CD4-positive, alpha-beta T cell (primary cell): ENCODE data around the gene CD8A. TPM values are rescaled to one million over a fixed set of nuclear protein-coding genes. Genes with fewer than 3 reads are reported as not detected.

Experiments
- ATAC-seq: fragments of 200-7000 bp; cut with Tn5 transposase; one replicate; pipeline ENCODE4 v1.10.0; 2022; ENCODE audit warnings: mild to moderate bottlenecking; ENCODE audit not compliant: poor library complexity
- CTCF ChIA-PET: fragments of 350-600 bp; sonication (Branson Sonifier 250); formaldehyde crosslinking; loops from one replicate; lab custom pipeline; 2021; ENCODE audit warnings: antibody characterized with exemption, inconsistent platforms; lab: Charles Lee
- POLR2A ChIA-PET: fragments of 350-600 bp; sonication (Branson Sonifier 250); formaldehyde crosslinking; loops from one replicate; lab custom pipeline; 2021; ENCODE audit warnings: antibody characterized with exemption, inconsistent platforms; lab: Charles Lee
- DNase-seq, 14 experiments: peaks; one replicate each; pipeline ENCODE4 v3.0.0-alpha.2; 2013 to 2020; ENCODE audit warnings: mixed read lengths in 2 of 14
- H3K27ac ChIP-seq, 2 donors: one replicate each; pipeline versions ENCODE4 v1.5.1 to v1.7.0; 2013; ENCODE audit warnings: low read length in 2 of 2, low read depth in 1 of 2, mild to moderate bottlenecking in 1 of 2
- H3K27me3 ChIP-seq, 2 experiments: 1 replicate in 1 of 2; 2 replicates in 1 of 2; pipeline versions ENCODE4 v1.6.1 to v1.7.0; 2013; ENCODE audit warnings: low read length in 2 of 2, control low read depth in 1 of 2, mild to moderate bottlenecking in 1 of 2, moderate library complexity in 1 of 2; ENCODE audit not compliant: insufficient read depth in 2 of 2, control insufficient read depth in 1 of 2
- H3K36me3 ChIP-seq: one replicate; pipeline ENCODE4 v1.6.1; 2013; ENCODE audit warnings: low read length, control low read depth; ENCODE audit not compliant: insufficient read depth
- H3K4me1 ChIP-seq: one replicate; pipeline ENCODE4 v1.6.1; 2013; ENCODE audit warnings: low read length, control low read depth; ENCODE audit not compliant: insufficient read depth
- H3K4me3 ChIP-seq: one replicate; pipeline ENCODE4 v1.5.1; 2013; ENCODE audit warnings: mild to moderate bottlenecking, low read length, moderate library complexity
- H3K9me3 ChIP-seq, 2 experiments: 1 replicate in 1 of 2; 2 replicates in 1 of 2; pipeline versions ENCODE4 v1.6.1 to v1.7.0; 2013; ENCODE audit warnings: low read length in 2 of 2, mild to moderate bottlenecking in 2 of 2, control low read depth in 1 of 2, moderate library complexity in 1 of 2; ENCODE audit not compliant: control insufficient read depth in 1 of 2, insufficient read depth in 1 of 2
- H3K27ac Mint-ChIP-seq: one replicate; pipeline ENCODE4 v1.8.0; 2020; ENCODE audit warnings: mixed read lengths
- H3K27me3 Mint-ChIP-seq: one replicate; pipeline ENCODE4 v1.8.0; 2021; ENCODE audit warnings: mixed read lengths
- H3K36me3 Mint-ChIP-seq: one replicate; pipeline ENCODE4 v1.8.0; 2021; ENCODE audit warnings: low read depth, mixed read lengths
- H3K4me1 Mint-ChIP-seq: one replicate; pipeline ENCODE4 v1.8.0; 2021; ENCODE audit warnings: low read depth, mixed read lengths
- H3K4me3 Mint-ChIP-seq: one replicate; pipeline ENCODE4 v1.8.0; 2020; ENCODE audit warnings: mild to moderate bottlenecking, mixed read lengths
- H3K9me3 Mint-ChIP-seq: one replicate; pipeline ENCODE4 v1.8.0; 2020; ENCODE audit warnings: mixed read lengths
- CTCF ChIP-seq: fragments of 200-600 bp; IDR thresholded peaks from one replicate; pipeline ENCODE4 v1.8.0; 2022; ENCODE audit warnings: antibody characterized with exemption, mild to moderate bottlenecking
- intact Hi-C, 2 experiments: fragments of 100-400 bp; cut with DNase I in 1 of 2; cut with micrococcal nuclease in 1 of 2; formaldehyde crosslinking; loops; one replicate each; pipeline versions ENCODE4 v1.15.1 to v1.9.0; 2023 to 2025; cut with DNase I, micrococcal nuclease
- total RNA-seq, 174 experiments: library from RNA in 2 of 174; stranded (reverse) in 2 of 174; gene quantifications; one replicate each; pipeline ENCODE4 v1.2.3 and lab custom pipeline; 2021 to 2026

CD8A gene
- total RNA-seq, 2 experiments from 2014 or later, result 1.3 to 2.1 TPM

- Mint-ChIP-seq H3K36me3 (no peaks in the 10 kb centered on the region), H3K4me3 (no peak overlapping the region), H3K9me3 (no peaks in the 10 kb centered on the region), H3K27me3 (peaks cover 26% of the 10 kb centered on the region), H3K4me1 (peaks cover 10% of the 10 kb centered on the region), H3K27ac (no peak overlapping the region)
- peak in 1 of 14 experiments; percentile 86 for DNase-seq
- intact Hi-C loops, result no loop called here
- ATAC-seq, result no peak
- Histone ChIP-seq H3K36me3 (no peaks in the 10 kb centered on the region), H3K27me3 (peaks cover 21 to 23% of the 10 kb centered on the region in 2 experiments), H3K9me3 (peaks cover 0 to 12% of the 10 kb centered on the region in 2 experiments), H3K4me3 (no peak overlapping the region), H3K4me1 (peaks cover 13% of the 10 kb centered on the region), H3K27ac (no peak overlapping the region)
- no peak for TF ChIP-seq CTCF
- ChIA-PET POLR2A (no interaction called here), CTCF (no interaction called here)
Measured at GRCh38 chr2:86785456-86785855, 5.3 kb downstream of the CD8A start.

- ATAC-seq, result no peak
- Histone ChIP-seq H3K9me3 (peaks cover 0 to under 1% of the 10 kb centered on the region in 2 experiments), H3K4me3 (no peak overlapping the region), H3K4me1 (no peaks in the 10 kb centered on the region), H3K27me3 (peaks cover 5 to 7% of the 10 kb centered on the region in 2 experiments), H3K27ac (no peak overlapping the region), H3K36me3 (no peaks in the 10 kb centered on the region)
- peaks cover 16% of the 10 kb centered on the region for H3K27me3 Mint-ChIP-seq
- H3K9me3 Mint-ChIP-seq, result no peaks in the 10 kb centered on the region
- ChIA-PET CTCF (no interaction called here), POLR2A (no interaction called here)
- no peak overlapping the region for H3K27ac Mint-ChIP-seq
- peak in 1 of 14 experiments; percentile 37 for DNase-seq
- H3K4me3 Mint-ChIP-seq, result no peak overlapping the region
- no peaks in the 10 kb centered on the region for H3K36me3 Mint-ChIP-seq
- no peak for TF ChIP-seq CTCF
- peaks cover 5% of the 10 kb centered on the region for H3K4me1 Mint-ChIP-seq
- intact Hi-C loops, result no loop called here
Measured at GRCh38 chr2:86783615-86784339, 6.9 kb downstream of the CD8A start.

- no peak for TF ChIP-seq CTCF
- Histone ChIP-seq H3K4me1 (no peaks in the 10 kb centered on the region), H3K4me3 (no peak overlapping the region), H3K36me3 (no peaks in the 10 kb centered on the region), H3K9me3 (no peaks in the 10 kb centered on the region), H3K27ac (no peak overlapping the region), H3K27me3 (peaks cover 0 to 2% of the 10 kb centered on the region in 2 experiments)
- Mint-ChIP-seq H3K36me3 (no peaks in the 10 kb centered on the region), H3K9me3 (no peaks in the 10 kb centered on the region), H3K27me3 (peaks cover 7% of the 10 kb centered on the region), H3K4me1 (peaks cover 4% of the 10 kb centered on the region), H3K4me3 (no peak overlapping the region), H3K27ac (no peak overlapping the region)
- ATAC-seq (no peak), DNase-seq (no peak)
- ChIA-PET POLR2A (no interaction called here), CTCF (no interaction called here)
- intact Hi-C loops, result no loop called here
Measured at GRCh38 chr2:86782748-86783147, 8.0 kb downstream of the CD8A start.
